Measurements from ENCODE around the gene LIF.

LIF gene

DNA sequence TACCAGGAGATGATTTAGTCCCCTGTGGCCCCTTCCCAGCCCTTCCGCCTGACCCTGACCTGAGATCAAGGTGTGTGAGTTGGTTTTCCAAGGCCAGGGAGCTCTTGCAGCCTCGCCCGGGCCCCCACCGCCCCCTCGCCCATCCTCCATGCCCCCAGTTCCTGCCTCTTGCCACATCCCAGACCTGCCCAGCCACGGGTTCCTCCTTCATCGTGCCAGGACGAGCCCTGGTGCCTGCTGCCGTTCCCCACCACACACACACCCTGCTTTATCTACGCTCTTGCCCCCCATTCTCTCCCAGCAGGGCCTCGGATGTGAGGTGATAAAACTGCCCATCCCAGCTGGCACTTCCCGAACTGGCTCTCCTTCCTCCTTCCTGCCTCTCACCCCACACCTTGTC lies 1.4 kb upstream of the LIF start:
- TF ChIP-seq, protein P1, sequence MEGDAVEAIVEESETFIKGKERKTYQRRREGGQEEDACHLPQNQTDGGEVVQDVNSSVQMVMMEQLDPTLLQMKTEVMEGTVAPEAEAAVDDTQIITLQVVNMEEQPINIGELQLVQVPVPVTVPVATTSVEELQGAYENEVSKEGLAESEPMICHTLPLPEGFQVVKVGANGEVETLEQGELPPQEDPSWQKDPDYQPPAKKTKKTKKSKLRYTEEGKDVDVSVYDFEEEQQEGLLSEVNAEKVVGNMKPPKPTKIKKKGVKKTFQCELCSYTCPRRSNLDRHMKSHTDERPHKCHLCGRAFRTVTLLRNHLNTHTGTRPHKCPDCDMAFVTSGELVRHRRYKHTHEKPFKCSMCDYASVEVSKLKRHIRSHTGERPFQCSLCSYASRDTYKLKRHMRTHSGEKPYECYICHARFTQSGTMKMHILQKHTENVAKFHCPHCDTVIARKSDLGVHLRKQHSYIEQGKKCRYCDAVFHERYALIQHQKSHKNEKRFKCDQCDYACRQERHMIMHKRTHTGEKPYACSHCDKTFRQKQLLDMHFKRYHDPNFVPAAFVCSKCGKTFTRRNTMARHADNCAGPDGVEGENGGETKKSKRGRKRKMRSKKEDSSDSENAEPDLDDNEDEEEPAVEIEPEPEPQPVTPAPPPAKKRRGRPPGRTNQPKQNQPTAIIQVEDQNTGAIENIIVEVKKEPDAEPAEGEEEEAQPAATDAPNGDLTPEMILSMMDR (IDR thresholded peaks at IDR 0.05; ENCODE audit: borderline replicate concordance, control extremely low read depth, extremely low read depth, insufficient read depth, missing control alignments) = no peak
- in situ Hi-C loops (cut with MboI; ENCODE audit: low sequenced_read_pairs, unreplicated experiment) = no loop called here
- DNase-seq (ENCODE audit: low spot score) = no peak

DNA sequence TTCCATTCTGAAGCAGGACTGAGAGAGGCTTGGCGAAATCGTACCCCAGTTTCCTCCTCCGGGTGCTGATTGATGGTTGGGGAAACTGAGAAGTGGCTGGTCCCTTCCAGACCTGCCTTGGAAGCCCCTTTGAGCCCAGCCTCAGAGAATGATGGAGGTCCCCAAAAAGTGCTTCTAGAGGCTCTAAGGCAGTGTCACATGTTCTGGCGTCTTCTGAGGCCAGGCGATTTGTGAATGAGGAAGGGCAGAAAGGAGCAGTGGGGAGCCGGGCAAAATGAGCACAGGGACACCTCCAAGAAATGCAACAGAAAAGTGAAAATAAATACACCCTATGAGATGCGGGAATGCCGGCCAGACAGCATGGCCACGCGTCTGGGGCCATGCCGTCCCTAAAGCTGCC lies 1.0 kb upstream of the LIF start:
- TF ChIP-seq, protein P1 (IDR thresholded peaks at IDR 0.05; ENCODE audit: borderline replicate concordance, control extremely low read depth, extremely low read depth, insufficient read depth, missing control alignments) = no peak
- DNase-seq (ENCODE audit: low spot score) = no peak
- in situ Hi-C loops (cut with MboI; ENCODE audit: low sequenced_read_pairs, unreplicated experiment) = no loop called here

GRCh38 chr22:30246814-30247376 lies 336 bp upstream of the LIF start:
- TF ChIP-seq, protein P1 (IDR thresholded peaks at IDR 0.05; ENCODE audit: borderline replicate concordance, control extremely low read depth, extremely low read depth, insufficient read depth, missing control alignments) = no peak
- no peak for DNase-seq (ENCODE audit: low spot score)
- in situ Hi-C loops (cut with MboI; ENCODE audit: low sequenced_read_pairs, unreplicated experiment) = no loop called here

- TF ChIP-seq, protein P1 (IDR thresholded peaks at IDR 0.05; ENCODE audit: borderline replicate concordance, control extremely low read depth, extremely low read depth, insufficient read depth, missing control alignments) = no peak
- in situ Hi-C loops (cut with MboI; ENCODE audit: low sequenced_read_pairs, unreplicated experiment) = no loop called here
- peak; percentile 48 for DNase-seq (ENCODE audit: low spot score)
These were observed 1.2 kb downstream of the LIF start for GRCh38 chr22:30245181-30245984.

- in situ Hi-C loops (cut with MboI; ENCODE audit: low sequenced_read_pairs, unreplicated experiment) = no loop called here
- no peak for DNase-seq (ENCODE audit: low spot score)
- TF ChIP-seq, protein P1 (IDR thresholded peaks at IDR 0.05; ENCODE audit: borderline replicate concordance, control extremely low read depth, extremely low read depth, insufficient read depth, missing control alignments) = no peak
These were observed 1.9 kb downstream of the LIF start for GRCh38 chr22:30244641-30245040.

DNA sequence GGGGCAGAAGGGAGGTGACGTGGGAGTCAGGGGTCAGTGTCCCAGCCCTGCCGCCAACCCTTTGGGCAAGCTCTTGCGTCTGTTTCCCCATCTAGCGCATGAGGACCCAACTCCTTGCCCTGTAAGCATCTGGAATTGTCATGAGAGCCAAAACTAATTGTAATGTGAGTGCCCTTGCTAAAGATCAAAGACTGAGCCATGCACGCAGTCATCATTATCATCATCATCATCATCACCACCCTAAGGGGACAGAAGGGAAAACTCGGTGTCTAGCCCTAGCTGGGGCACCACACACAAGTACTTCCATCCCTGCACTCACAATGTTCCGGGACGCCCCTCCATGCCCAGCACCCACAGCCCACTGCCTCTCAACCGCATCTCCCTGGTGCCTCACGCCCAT lies 2.5 kb downstream of the LIF start:
- in situ Hi-C loops (cut with MboI; ENCODE audit: low sequenced_read_pairs, unreplicated experiment) = no loop called here
- TF ChIP-seq, protein P1 (IDR thresholded peaks at IDR 0.05; ENCODE audit: borderline replicate concordance, control extremely low read depth, extremely low read depth, insufficient read depth, missing control alignments) = no peak
- no peak for DNase-seq (ENCODE audit: low spot score)
